Omental fat pad (tissue), 4 donors: ENCODE measurements around the gene PLEKHG7. TPM values are rescaled to one million over a fixed set of nuclear protein-coding genes. Genes with fewer than 3 reads are reported as not detected.

Experiments used
- ATAC-seq: fragments of 150-250 bp; one replicate; pipeline ENCODE4 v1.9.1; 2016; ENCODE audit warnings: mild to moderate bottlenecking, moderate library complexity; ENCODE audit not compliant: low FRiP score
- DNase-seq: peaks from one replicate; pipeline ENCODE4 v3.0.0-alpha.2; 2019; ENCODE audit warnings: low spot score
- CTCF ChIP-seq, 3 donors: fragments of 450-650 bp; IDR thresholded peaks; one replicate each; pipeline ENCODE4 v1.5.1; 2016 to 2017; ENCODE audit warnings: antibody characterized with exemption in 3 of 3, mild to moderate bottlenecking in 3 of 3, moderate library complexity in 2 of 3
- total RNA-seq, 4 donors: library from RNA; depleted of rRNA; stranded (reverse); fragments of >200 nt; gene quantifications; one replicate each; pipeline ENCODE4 v1.1.0, GENCODE V29; 2016

The PLEKHG7 gene
- total RNA-seq, 4 donors from 2014 or later, result 0.12 TPM; not detected in 3

DNA sequence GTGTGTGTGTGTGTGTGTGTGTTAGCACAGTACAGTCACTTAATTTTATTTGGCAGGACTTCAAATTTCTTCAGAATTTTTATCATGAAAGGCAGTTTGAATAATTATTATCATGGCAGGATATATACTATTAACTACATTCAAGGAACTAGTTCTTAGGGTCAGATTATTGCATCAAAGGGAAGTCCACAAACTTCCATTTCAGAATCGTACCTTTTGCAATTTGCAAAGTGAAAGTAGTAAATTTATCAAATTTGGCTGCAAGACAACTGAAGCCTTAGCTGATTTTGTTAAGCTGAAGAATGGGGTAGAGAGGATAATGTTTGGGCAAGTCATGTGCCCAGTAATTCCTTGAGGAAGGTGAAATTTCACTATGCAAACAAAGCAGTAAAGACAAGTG lies 68.2 kb downstream of the PLEKHG7 start:
- ATAC-seq, result no peak
- no peak for TF ChIP-seq CTCF (IDR thresholded peaks at IDR 0.05)
- DNase-seq, result no peak

GRCh38 chr12:92775416-92775815 lies 72.6 kb downstream of the PLEKHG7 start:
- no peak for ATAC-seq
- no peak for TF ChIP-seq CTCF (IDR thresholded peaks at IDR 0.05)
- DNase-seq, result no peak

DNA sequence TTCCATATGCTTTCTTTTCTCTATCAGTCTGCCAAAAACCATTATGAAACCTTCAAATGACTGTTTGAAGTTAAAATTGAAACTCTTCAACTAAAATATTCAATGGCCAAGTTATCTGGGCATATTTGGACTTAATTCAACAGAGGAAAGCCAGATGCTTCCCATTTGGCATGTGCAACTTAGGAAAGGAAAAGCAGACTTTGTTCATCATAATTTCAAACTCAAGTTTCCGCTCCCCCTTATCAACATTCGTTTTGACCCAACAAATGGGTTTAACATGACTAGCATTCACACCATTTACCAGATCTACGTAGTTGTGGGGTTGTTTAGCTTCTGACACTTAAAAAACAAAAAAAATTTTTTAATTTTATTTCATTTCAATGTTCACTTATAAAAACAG lies 75.7 kb downstream of the PLEKHG7 start:
- ATAC-seq (no peak), DNase-seq (no peak)
- TF ChIP-seq CTCF (IDR thresholded peaks at IDR 0.05), result no peak

DNA sequence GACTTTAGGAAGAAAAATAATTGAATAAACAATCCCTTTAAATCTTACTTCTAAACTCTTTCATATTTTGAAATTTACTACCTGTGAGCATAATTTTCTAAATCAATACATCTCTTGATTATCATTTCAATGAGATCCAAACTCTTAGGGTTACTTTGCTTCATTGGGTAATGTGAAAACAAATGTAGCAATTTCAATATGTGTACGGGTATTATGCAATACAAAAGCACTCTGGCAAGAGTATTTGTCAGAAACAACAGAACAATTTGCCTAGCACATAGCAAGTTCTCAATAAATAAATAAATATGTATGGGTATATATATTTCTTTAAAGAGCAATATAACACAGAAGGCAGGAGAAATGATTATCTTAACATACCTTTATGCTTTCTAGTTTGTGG lies 77.1 kb downstream of the PLEKHG7 start:
- no peak for TF ChIP-seq CTCF (IDR thresholded peaks at IDR 0.05)
- DNase-seq (no peak), ATAC-seq (no peak)

DNA sequence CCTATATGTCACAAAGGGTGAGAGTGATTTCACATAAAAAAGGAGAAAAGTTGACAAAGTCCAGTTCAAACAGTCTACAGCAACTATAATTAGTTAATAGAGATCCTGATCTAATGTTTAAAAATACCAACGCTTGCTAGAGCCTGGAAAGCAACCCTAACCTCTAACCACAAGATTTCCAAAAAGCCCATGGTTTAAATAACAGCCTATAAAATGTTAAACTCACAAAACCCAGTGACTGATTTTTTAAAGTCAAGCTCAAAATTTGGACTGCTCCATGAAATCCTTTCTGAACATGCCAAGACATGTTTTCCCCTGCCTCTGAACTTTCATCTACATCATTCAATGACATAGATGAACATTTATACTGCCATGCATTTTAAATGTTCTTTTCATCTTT lies 81.6 kb downstream of the PLEKHG7 start:
- no peak for DNase-seq
- TF ChIP-seq CTCF (IDR thresholded peaks at IDR 0.05), result no peak
- ATAC-seq, result no peak

GRCh38 chr12:92784797-92785562 lies 82.2 kb downstream of the PLEKHG7 start:
- no peak for DNase-seq
- ATAC-seq, result peak; percentile 96
- TF ChIP-seq CTCF (IDR thresholded peaks at IDR 0.05), result no peak

- no peak for DNase-seq
- no peak for ATAC-seq
- TF ChIP-seq CTCF (IDR thresholded peaks at IDR 0.05), result no peak
These were observed 82.8 kb downstream of the PLEKHG7 start for GRCh38 chr12:92785563-92785950.
